Stimulated activated CD4-positive, alpha-beta T cell treated with anti-CD3 and anti-CD28 coated beads, TNF-alpha, amount 100 ng/mL, for 4 hours (primary cell): ENCODE measurements around the gene RUFY1.
"Not testable (repeated sequence)": the region's sequence is repeated elsewhere in the genome, so short reads cannot be mapped to it uniquely, and the experiment has no call there.

Experiments
- DNase-seq, 3 experiments: peaks; one replicate each; pipeline ENCODE4 v3.0.0-alpha.2; 2020; ENCODE audit warnings: low read depth in 3 of 3

The RUFY1 gene

GRCh38 chr5:179536676-179537075 is 13.7 kb upstream of the RUFY1 start:
- no peak for DNase-seq

- DNase-seq: no peak
Measured at GRCh38 chr5:179542170-179542569, 8.2 kb upstream of the RUFY1 start.

GRCh38 chr5:179543275-179543674 is 7.1 kb upstream of the RUFY1 start:
- DNase-seq: not testable (repeated sequence)

- no peak for DNase-seq
Measured at GRCh38 chr5:179553006-179553405, 2.7 kb downstream of the RUFY1 start.

- no peak for DNase-seq
Measured at GRCh38 chr5:179553875-179554274, 3.5 kb downstream of the RUFY1 start.

GRCh38 chr5:179554981-179555380 is 4.6 kb downstream of the RUFY1 start:
- DNase-seq: no peak

GRCh38 chr5:179558261-179558799 is 8.0 kb downstream of the RUFY1 start:
- not testable (repeated sequence) for DNase-seq

- no peak for DNase-seq
Measured at GRCh38 chr5:179558932-179559283, 8.6 kb downstream of the RUFY1 start.

GRCh38 chr5:179559284-179560252 is 9.2 kb downstream of the RUFY1 start:
- peak; percentile 67 to 76 (median 69) for DNase-seq

- no peak for DNase-seq
Measured at GRCh38 chr5:179564526-179564925, 14.2 kb downstream of the RUFY1 start.

- DNase-seq: no peak
Measured at GRCh38 chr5:179568721-179569120, 18.4 kb downstream of the RUFY1 start.

GRCh38 chr5:179572386-179572785 is 22.0 kb downstream of the RUFY1 start:
- no peak for DNase-seq

- DNase-seq: no peak
Measured at GRCh38 chr5:179577286-179577960, 27.1 kb downstream of the RUFY1 start.

- no peak for DNase-seq
Measured at GRCh38 chr5:179585941-179586401, 35.6 kb downstream of the RUFY1 start.

- DNase-seq: no peak
Measured at GRCh38 chr5:179588166-179588565, 37.8 kb downstream of the RUFY1 start.

GRCh38 chr5:179595916-179596315 is 45.6 kb downstream of the RUFY1 start:
- DNase-seq: no peak

- no peak for DNase-seq
Measured at GRCh38 chr5:179596421-179596820, 46.1 kb downstream of the RUFY1 start.

- DNase-seq: no peak
Measured at GRCh38 chr5:179599100-179599499, 48.7 kb downstream of the RUFY1 start.

GRCh38 chr5:179599566-179599965 is 49.2 kb downstream of the RUFY1 start:
- DNase-seq: no peak

- no peak for DNase-seq
Measured at GRCh38 chr5:179599973-179600372, 49.6 kb downstream of the RUFY1 start.

GRCh38 chr5:179601871-179602625 is 51.7 kb downstream of the RUFY1 start:
- DNase-seq: no peak

GRCh38 chr5:179603308-179603707 is 53.0 kb downstream of the RUFY1 start:
- no peak for DNase-seq
